DND-41 (cell line): ENCODE data around the gene TM4SF20.

Source experiments
- ATAC-seq: fragments of 200-7000 bp; cut with Tn5 transposase; 3 replicates; pipeline ENCODE4 v1.9.1; 2021; ENCODE audit warnings: low read depth; ENCODE audit not compliant: insufficient read depth
- DNase-seq: peaks from one replicate; pipeline ENCODE4 v3.0.0-alpha.2; 2020
- H2AFZ ChIP-seq: 2 replicates; pipeline ENCODE4 v1.6.0; 2012; ENCODE audit warnings: low read depth, low read length
- H3K27ac ChIP-seq: 2 replicates; pipeline ENCODE4 v1.5.1; 2012; ENCODE audit warnings: low read length, inconsistent platforms
- H3K27me3 ChIP-seq: fragments of 200-600 bp; sonication (generic); 2 replicates; pipeline ENCODE4 v1.6.0; 2012; ENCODE audit warnings: low read length, mild to moderate bottlenecking, inconsistent platforms; ENCODE audit not compliant: insufficient read depth, poor library complexity
- H3K36me3 ChIP-seq: 2 replicates; pipeline ENCODE4 v1.5.1; 2012; ENCODE audit warnings: low read length, inconsistent platforms; ENCODE audit not compliant: insufficient read depth
- H3K4me1 ChIP-seq: 2 replicates; pipeline ENCODE4 v1.5.1; 2012; ENCODE audit warnings: mild to moderate bottlenecking, low read length; ENCODE audit not compliant: insufficient read depth
- H3K4me2 ChIP-seq: 2 replicates; pipeline ENCODE4 v1.6.0; 2012; ENCODE audit warnings: mild to moderate bottlenecking, moderate library complexity, low read length, inconsistent platforms; ENCODE audit not compliant: insufficient read depth
- H3K4me3 ChIP-seq, 2 experiments: fragments of 200-600 bp in 1 of 2; shearing (Covaris generic) in 1 of 2; 2 replicates each; pipeline ENCODE4 v1.5.1; 2012 to 2016; ENCODE audit warnings: inconsistent platforms in 2 of 2, low read length in 2 of 2, mild to moderate bottlenecking in 2 of 2, low read depth in 1 of 2, moderate library complexity in 1 of 2
- H3K79me2 ChIP-seq: 2 replicates; pipeline ENCODE4 v1.6.0; 2012; ENCODE audit warnings: low read length, inconsistent platforms; ENCODE audit not compliant: insufficient read depth
- H3K9ac ChIP-seq: 2 replicates; pipeline ENCODE4 v1.6.0; 2012; ENCODE audit warnings: low read depth, mild to moderate bottlenecking, inconsistent platforms, low read length, moderate library complexity
- H3K9me3 ChIP-seq: 2 replicates; pipeline ENCODE4 v1.5.1; 2012; ENCODE audit warnings: low read length, moderate library complexity, mild to moderate bottlenecking, inconsistent platforms; ENCODE audit not compliant: insufficient read depth, severe bottlenecking
- H4K20me1 ChIP-seq: 2 replicates; pipeline ENCODE4 v1.6.0; 2012; ENCODE audit warnings: low read length; ENCODE audit not compliant: insufficient read depth
- EZH2 ChIP-seq: IDR thresholded peaks from 3 replicates; pipeline ENCODE4 v1.6.1; 2012; ENCODE audit warnings: borderline replicate concordance, low read depth, mild to moderate bottlenecking, moderate library complexity, low read length, inconsistent platforms; ENCODE audit not compliant: severe bottlenecking
- TF ChIP-seq, protein P1 (sequence below): IDR thresholded peaks from 2 replicates; pipeline ENCODE4 v1.5.1; 2012; ENCODE audit warnings: borderline replicate concordance, low read length, moderate library complexity, mild to moderate bottlenecking; ENCODE audit not compliant: poor library complexity, severe bottlenecking; ENCODE audit errors: extremely low read depth

The TM4SF20 gene

DNA sequence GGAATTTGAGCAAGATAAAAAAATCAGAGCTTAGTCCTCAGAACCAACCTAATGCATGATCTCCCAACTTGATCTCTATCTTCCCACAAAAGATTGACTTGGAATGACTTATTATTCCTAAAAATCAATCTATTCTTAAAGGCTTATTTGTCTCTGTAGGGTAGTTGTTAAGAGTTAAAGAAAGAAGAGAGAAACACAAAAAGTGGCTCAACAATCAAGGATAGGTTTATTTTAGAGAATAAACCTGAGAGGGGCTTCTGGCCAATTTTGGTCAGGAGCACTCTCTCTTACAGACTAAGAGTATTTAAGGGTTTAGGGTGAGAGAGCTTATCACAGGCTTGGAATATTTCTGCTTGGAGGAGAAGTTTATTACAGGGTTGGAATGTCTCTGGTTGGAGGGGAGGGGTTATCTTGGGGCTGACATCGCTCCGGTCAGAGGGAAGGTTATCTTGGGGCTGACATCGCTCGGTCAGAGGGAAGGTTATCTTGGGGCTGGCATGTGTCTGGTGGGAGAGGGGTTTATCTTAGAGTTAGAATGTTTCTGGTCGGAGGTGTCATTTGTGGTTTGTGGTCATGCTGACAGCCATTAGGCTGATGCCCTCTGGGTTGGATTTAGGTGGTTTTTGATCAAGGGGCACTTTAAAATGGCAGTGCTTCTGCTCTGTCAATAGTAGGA, 56.4 kb downstream of the TM4SF20 start:
- DNase-seq (no peak), ATAC-seq (no peak)
- Histone ChIP-seq H3K27me3 (no peaks in the 10 kb centered on the region), H3K27ac (no peak overlapping the region), H3K9ac (no peak overlapping the region), H3K4me2 (no peak overlapping the region), H2AFZ (no peak overlapping the region), H3K4me1 (peaks cover 31% of the 10 kb centered on the region), H3K9me3 (no peaks in the 10 kb centered on the region), H3K4me3 (no peak overlapping the region), H4K20me1 (peaks cover 7% of the 10 kb centered on the region; the same call in 1 of the 2 replicates), H3K79me2 (peaks cover 30% of the 10 kb centered on the region), H3K36me3 (no peaks in the 10 kb centered on the region; the same call in 1 of the 2 replicates)
- no peak for TF ChIP-seq EZH2
- TF ChIP-seq, protein P1, sequence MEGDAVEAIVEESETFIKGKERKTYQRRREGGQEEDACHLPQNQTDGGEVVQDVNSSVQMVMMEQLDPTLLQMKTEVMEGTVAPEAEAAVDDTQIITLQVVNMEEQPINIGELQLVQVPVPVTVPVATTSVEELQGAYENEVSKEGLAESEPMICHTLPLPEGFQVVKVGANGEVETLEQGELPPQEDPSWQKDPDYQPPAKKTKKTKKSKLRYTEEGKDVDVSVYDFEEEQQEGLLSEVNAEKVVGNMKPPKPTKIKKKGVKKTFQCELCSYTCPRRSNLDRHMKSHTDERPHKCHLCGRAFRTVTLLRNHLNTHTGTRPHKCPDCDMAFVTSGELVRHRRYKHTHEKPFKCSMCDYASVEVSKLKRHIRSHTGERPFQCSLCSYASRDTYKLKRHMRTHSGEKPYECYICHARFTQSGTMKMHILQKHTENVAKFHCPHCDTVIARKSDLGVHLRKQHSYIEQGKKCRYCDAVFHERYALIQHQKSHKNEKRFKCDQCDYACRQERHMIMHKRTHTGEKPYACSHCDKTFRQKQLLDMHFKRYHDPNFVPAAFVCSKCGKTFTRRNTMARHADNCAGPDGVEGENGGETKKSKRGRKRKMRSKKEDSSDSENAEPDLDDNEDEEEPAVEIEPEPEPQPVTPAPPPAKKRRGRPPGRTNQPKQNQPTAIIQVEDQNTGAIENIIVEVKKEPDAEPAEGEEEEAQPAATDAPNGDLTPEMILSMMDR, result no peak

- peaks cover 8% of the 10 kb centered on the region for H3K79me2 ChIP-seq
- no peaks in the 10 kb centered on the region for H3K9me3 ChIP-seq
- no peak for DNase-seq
- no peak for TF ChIP-seq EZH2
- TF ChIP-seq, protein P1, result no peak
- peaks cover 12% of the 10 kb centered on the region for H3K4me1 ChIP-seq
- ATAC-seq, result no peak
- H3K4me3 ChIP-seq, result no peak overlapping the region
- no peak overlapping the region for H3K27ac ChIP-seq
- no peaks in the 10 kb centered on the region for H4K20me1 ChIP-seq
- H3K9ac ChIP-seq, result no peak overlapping the region
- no peaks in the 10 kb centered on the region for H3K27me3 ChIP-seq
- no peak overlapping the region for H2AFZ ChIP-seq
- no peak overlapping the region for H3K4me2 ChIP-seq
- no peaks in the 10 kb centered on the region for H3K36me3 ChIP-seq
These were observed 58.6 kb downstream of the TM4SF20 start for GRCh38 chr2:227320305-227321094.

DNA sequence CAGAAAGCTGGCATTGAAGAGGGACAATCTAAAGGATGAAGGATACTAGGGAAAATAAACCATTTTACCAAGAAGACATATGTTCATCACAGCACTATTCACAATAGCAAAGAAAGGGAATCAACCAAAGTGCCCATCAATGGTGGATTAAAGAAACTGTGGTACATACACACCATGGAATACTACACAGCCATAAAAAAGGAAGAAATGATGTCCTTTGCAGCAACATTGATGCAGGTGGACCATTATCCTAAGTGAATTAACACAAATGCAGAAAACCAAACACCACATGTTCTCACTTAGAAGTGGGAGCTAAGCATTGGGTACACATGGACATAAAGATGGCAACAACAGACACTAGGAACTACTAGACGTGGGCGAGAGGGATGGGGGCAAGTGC, 61.3 kb downstream of the TM4SF20 start:
- Histone ChIP-seq H4K20me1 (no peaks in the 10 kb centered on the region), H3K79me2 (no peaks in the 10 kb centered on the region), H3K4me1 (no peaks in the 10 kb centered on the region), H2AFZ (no peak overlapping the region), H3K9ac (no peak overlapping the region), H3K4me3 (no peak overlapping the region), H3K36me3 (no peaks in the 10 kb centered on the region), H3K9me3 (no peaks in the 10 kb centered on the region), H3K27me3 (no peaks in the 10 kb centered on the region), H3K27ac (no peak overlapping the region), H3K4me2 (no peak overlapping the region)
- no peak for ATAC-seq
- TF ChIP-seq, protein P1, result no peak
- no peak for TF ChIP-seq EZH2
- no peak for DNase-seq
